Smooth muscle cell (in vitro differentiated cells): ENCODE results near the gene DSTYK. TPM values are rescaled to one million over a fixed set of nuclear protein-coding genes. Genes with fewer than 3 reads are reported as not detected.
"Not testable (repeated sequence)": the region's sequence is repeated elsewhere in the genome, so short reads cannot be mapped to it uniquely, and the experiment has no call there.

Experiments used
- DNase-seq: peaks from one replicate; lab custom pipeline; 2025; ENCODE audit not compliant: unreplicated experiment; lab: John Stamatoyannopoulos, UW
- H2AFZ ChIP-seq: fragments of 200-600 bp; sonication (generic); 2 replicates; pipeline ENCODE4 v1.6.0; 2016; ENCODE audit warnings: antibody characterized with exemption, low read depth, mild to moderate bottlenecking
- H3F3A ChIP-seq: fragments of 200-600 bp; sonication (generic); 2 replicates; pipeline ENCODE4 v1.6.0; 2017; ENCODE audit warnings: antibody characterized with exemption, low read depth
- H3K27ac ChIP-seq: fragments of 200-600 bp; sonication (generic); 2 replicates; pipeline ENCODE4 v1.5.1; 2016; ENCODE audit warnings: low read depth, mild to moderate bottlenecking
- H3K27me3 ChIP-seq: fragments of 200-600 bp; sonication (generic); 2 replicates; pipeline ENCODE4 v1.6.1; 2016; ENCODE audit warnings: low read depth, mild to moderate bottlenecking
- H3K36me3 ChIP-seq: fragments of 200-600 bp; sonication (generic); 2 replicates; pipeline ENCODE4 v1.5.1; 2016; ENCODE audit warnings: low read depth
- H3K4me1 ChIP-seq: fragments of 200-600 bp; sonication (generic); 2 replicates; pipeline ENCODE4 v1.5.1; 2016; ENCODE audit warnings: low read depth
- H3K4me2 ChIP-seq: fragments of 200-600 bp; sonication (generic); 2 replicates; pipeline ENCODE4 v1.6.0; 2016; ENCODE audit warnings: mild to moderate bottlenecking
- H3K4me3 ChIP-seq: fragments of 200-600 bp; sonication (generic); 2 replicates; pipeline ENCODE4 v1.5.1; 2016; ENCODE audit warnings: mild to moderate bottlenecking
- H3K79me2 ChIP-seq: fragments of 200-600 bp; sonication (generic); 2 replicates; pipeline ENCODE4 v1.6.0; 2016; ENCODE audit warnings: low read depth, mild to moderate bottlenecking
- H3K9ac ChIP-seq: fragments of 200-600 bp; sonication (generic); 2 replicates; pipeline ENCODE4 v1.6.0; 2016; ENCODE audit warnings: low read depth
- H3K9me3 ChIP-seq: fragments of 200-600 bp; sonication (generic); replicated peaks from 2 replicates; pipeline ENCODE4 v1.5.1; 2016; ENCODE audit warnings: low read depth
- H4K20me1 ChIP-seq: fragments of 200-600 bp; sonication (generic); 2 replicates; pipeline ENCODE4 v1.6.0; 2016; ENCODE audit warnings: low read depth
- WGBS: methylation state at CpG from one replicate; pipeline ENCODE4 v1.1.7; 2016; ENCODE audit warnings: low lambda C conversion rate; 5-methylcytosine and 5-hydroxymethylcytosine counted together
- polyA plus RNA-seq: library from polyadenylated mRNA; unstranded; fragments of >200 nt; fragmentation: Nextera tagmentation; extraction: Ambion mirVana; gene quantifications from 2 replicates; pipeline ENCODE4 v1.2.1, GENCODE V29; 2016
- total RNA-seq: library from RNA; depleted of rRNA; stranded (reverse); fragments of >200 nt; gene quantifications from 2 replicates; pipeline ENCODE4 v1.2.3, GENCODE V29; 2014
- TF ChIP-seq, protein P1 (sequence below): fragments of 200-600 bp; sonication (generic); IDR thresholded peaks from 2 replicates; pipeline ENCODE4 v1.5.1; 2017; ENCODE audit warnings: borderline replicate concordance, mild to moderate bottlenecking, antibody characterized with exemption; ENCODE audit not compliant: insufficient read depth, poor library complexity, severe bottlenecking

The DSTYK gene
- total and polyA plus RNA-seq, 2 experiments from 2014 or later = 6.9 to 8.7 TPM

DNA sequence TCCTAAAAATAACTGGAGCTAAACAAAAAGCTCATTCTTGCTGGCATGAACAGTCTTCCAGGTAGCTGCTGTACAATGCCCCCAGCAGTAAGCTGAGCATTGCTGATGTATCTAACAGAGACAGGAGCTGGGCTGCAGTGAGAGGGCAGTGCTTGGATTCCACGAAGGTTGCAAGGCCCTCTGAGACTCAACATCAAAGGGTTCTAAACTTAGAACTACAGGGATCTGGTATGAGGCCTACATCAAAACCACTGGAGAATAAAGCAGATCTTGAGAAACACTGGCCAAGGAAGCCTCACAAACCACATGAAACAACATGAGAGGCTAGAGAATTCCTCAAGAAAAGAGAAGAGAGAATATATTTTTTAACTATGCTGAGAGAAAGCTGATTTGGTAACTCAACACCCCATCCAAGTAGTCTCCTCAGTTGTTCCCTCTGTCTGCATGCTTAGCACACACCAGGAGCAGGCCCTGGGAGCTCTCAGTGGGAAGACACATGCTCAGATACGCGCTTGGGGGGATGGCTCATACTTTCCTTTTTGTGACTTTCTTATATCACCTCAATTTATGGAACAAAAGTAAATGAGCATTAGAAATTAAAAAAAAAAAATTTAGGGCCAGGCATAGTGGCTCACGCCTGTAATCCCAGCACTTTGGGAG is 27.7 kb downstream of the DSTYK start:
- H3K9ac ChIP-seq = no peak overlapping the region
- no peaks in the 10 kb centered on the region for H3K9me3 ChIP-seq
- H3F3A ChIP-seq = peaks cover 15% of the 10 kb centered on the region
- H3K4me3 ChIP-seq = no peak overlapping the region
- peak overlapping the region; percentile 64 for H3K27ac ChIP-seq
- H3K4me2 ChIP-seq = peak overlapping the region; percentile 0
- no peak for DNase-seq
- H3K27me3 ChIP-seq = no peaks in the 10 kb centered on the region
- H3K36me3 ChIP-seq = no peaks in the 10 kb centered on the region
- peaks cover 9% of the 10 kb centered on the region for H3K79me2 ChIP-seq
- H4K20me1 ChIP-seq = peaks cover 17% of the 10 kb centered on the region
- no peak overlapping the region for H2AFZ ChIP-seq
- WGBS = 39% methylated on average over 4 of the region's 4 CpGs
- H3K4me1 ChIP-seq = peaks cover 13% of the 10 kb centered on the region
- TF ChIP-seq, protein P1, sequence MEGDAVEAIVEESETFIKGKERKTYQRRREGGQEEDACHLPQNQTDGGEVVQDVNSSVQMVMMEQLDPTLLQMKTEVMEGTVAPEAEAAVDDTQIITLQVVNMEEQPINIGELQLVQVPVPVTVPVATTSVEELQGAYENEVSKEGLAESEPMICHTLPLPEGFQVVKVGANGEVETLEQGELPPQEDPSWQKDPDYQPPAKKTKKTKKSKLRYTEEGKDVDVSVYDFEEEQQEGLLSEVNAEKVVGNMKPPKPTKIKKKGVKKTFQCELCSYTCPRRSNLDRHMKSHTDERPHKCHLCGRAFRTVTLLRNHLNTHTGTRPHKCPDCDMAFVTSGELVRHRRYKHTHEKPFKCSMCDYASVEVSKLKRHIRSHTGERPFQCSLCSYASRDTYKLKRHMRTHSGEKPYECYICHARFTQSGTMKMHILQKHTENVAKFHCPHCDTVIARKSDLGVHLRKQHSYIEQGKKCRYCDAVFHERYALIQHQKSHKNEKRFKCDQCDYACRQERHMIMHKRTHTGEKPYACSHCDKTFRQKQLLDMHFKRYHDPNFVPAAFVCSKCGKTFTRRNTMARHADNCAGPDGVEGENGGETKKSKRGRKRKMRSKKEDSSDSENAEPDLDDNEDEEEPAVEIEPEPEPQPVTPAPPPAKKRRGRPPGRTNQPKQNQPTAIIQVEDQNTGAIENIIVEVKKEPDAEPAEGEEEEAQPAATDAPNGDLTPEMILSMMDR = no peak

DNA sequence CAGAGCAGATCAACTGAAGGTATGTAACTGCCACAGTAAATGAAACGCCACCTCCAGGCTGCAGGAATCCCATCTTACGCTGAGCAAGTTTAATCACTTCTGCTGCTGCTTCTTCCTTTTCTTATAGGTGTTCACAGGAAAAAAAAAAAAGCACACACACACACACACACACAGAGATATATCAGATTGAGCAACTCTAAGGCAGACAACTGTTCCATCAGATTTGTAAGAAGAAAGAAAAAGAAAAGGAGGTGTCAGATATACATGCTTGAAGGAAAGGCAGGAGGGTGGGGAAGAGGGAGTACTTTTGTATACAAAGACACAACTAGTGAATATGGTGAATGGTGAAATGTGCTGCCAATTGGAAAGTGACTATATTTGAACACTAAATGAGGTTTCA is 28.6 kb downstream of the DSTYK start:
- Histone ChIP-seq H2AFZ (no peak overlapping the region), H3K27me3 (no peaks in the 10 kb centered on the region), H3K36me3 (no peaks in the 10 kb centered on the region), H3K9ac (no peak overlapping the region), H3K79me2 (peaks cover 1% of the 10 kb centered on the region), H3K4me1 (peaks cover 13% of the 10 kb centered on the region), H4K20me1 (peaks cover 9% of the 10 kb centered on the region), H3K27ac (peak overlapping the region; percentile 64), H3K9me3 (no peaks in the 10 kb centered on the region), H3K4me3 (no peak overlapping the region), H3F3A (peaks cover 15% of the 10 kb centered on the region), H3K4me2 (no peak overlapping the region)
- no peak for DNase-seq
- WGBS = 90% methylated on average over 2 of the region's 2 CpGs
- TF ChIP-seq, protein P1 = no peak

DNA sequence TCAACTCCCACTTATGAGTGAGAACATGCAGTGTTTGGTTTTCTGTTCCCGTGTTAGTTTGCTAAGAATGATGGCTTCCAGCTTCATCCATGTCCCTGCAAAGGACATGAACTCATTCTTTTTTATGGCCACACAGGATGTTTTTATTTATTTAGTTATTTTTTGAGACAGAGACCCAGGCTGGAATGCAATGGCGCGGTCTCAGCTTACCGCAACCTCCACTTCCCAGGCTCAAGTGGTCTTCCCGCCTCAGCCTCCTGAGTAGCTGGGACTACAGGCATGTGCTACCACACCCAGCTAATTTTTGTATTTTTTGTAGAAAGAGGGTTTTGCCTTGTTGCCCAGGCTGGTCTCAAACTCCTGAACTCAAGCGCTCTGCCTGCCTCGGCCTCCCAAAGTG is 31.2 kb downstream of the DSTYK start:
- not testable (repeated sequence) for H3K9me3 ChIP-seq, H3K27ac ChIP-seq, H3K4me3 ChIP-seq, H3K9ac ChIP-seq, H2AFZ ChIP-seq, H3K27me3 ChIP-seq, H3K36me3 ChIP-seq, H3K4me2 ChIP-seq, H4K20me1 ChIP-seq, DNase-seq, H3K79me2 ChIP-seq
- H3K4me1 ChIP-seq = peaks cover 13% of the 10 kb centered on the region
- H3F3A ChIP-seq = peaks cover 15% of the 10 kb centered on the region
- 82% methylated on average over 7 of the region's 7 CpGs for WGBS

DNA sequence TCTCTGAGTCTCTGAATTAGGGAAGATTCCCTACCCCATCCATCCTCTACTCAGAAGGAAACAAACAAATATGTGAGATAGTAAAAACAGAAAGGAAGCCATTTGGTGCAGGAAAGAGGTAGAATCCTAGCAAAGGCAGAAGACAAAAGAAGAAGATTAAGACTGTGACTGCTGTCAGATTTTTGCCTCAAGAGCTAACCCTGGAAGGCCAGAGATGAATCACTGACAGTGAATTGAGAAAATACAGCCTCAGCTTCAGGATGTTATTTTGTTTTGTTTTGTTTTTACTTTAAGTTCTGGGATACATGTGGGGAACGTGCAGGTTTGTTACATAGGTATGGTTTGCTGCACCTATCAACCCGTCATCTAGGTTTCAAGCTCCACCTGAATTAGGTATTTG is 31.7 kb downstream of the DSTYK start:
- no peak overlapping the region for H2AFZ ChIP-seq
- no peak overlapping the region for H3K4me2 ChIP-seq
- 73% methylated on average over 2 of the region's 2 CpGs for WGBS
- TF ChIP-seq, protein P1 = no peak
- H4K20me1 ChIP-seq = peaks cover 4% of the 10 kb centered on the region
- H3K36me3 ChIP-seq = no peaks in the 10 kb centered on the region
- peak overlapping the region; percentile 48 for H3K27ac ChIP-seq
- no peak overlapping the region for H3K4me3 ChIP-seq
- no peaks in the 10 kb centered on the region for H3K79me2 ChIP-seq
- H3F3A ChIP-seq = peaks cover 15% of the 10 kb centered on the region
- H3K27me3 ChIP-seq = no peaks in the 10 kb centered on the region
- H3K9ac ChIP-seq = no peak overlapping the region
- no peak for DNase-seq
- no peaks in the 10 kb centered on the region for H3K9me3 ChIP-seq
- H3K4me1 ChIP-seq = peaks cover 13% of the 10 kb centered on the region
